ENCODE measurements around the gene KCNAB1.

DNA sequence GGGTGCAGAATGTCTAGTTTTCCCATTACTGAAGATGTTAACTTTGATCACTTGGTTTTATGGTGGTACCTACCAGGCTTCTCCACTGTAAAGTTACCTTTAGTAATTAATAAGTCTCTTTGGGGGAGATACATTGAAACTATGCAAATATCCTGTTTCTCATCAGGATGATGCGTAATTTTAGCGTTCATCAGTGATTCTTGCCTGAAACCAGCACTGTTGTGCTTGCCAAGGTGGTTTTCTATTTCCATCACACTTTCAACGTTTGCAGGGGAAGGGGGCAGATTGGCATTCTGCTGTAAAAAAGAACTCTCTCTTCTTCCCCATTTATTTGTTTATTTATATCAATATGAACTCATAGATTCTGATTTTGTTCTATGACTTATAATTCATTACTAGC lies 373.5 kb downstream of the KCNAB1 start:
- TF ChIP-seq, protein P1, sequence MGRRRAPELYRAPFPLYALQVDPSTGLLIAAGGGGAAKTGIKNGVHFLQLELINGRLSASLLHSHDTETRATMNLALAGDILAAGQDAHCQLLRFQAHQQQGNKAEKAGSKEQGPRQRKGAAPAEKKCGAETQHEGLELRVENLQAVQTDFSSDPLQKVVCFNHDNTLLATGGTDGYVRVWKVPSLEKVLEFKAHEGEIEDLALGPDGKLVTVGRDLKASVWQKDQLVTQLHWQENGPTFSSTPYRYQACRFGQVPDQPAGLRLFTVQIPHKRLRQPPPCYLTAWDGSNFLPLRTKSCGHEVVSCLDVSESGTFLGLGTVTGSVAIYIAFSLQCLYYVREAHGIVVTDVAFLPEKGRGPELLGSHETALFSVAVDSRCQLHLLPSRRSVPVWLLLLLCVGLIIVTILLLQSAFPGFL (CRISPR knock-in tag; IDR thresholded peaks at IDR 0.05; ENCODE audit: borderline replicate concordance), result no peak
- TF ChIP-seq, protein P2, sequence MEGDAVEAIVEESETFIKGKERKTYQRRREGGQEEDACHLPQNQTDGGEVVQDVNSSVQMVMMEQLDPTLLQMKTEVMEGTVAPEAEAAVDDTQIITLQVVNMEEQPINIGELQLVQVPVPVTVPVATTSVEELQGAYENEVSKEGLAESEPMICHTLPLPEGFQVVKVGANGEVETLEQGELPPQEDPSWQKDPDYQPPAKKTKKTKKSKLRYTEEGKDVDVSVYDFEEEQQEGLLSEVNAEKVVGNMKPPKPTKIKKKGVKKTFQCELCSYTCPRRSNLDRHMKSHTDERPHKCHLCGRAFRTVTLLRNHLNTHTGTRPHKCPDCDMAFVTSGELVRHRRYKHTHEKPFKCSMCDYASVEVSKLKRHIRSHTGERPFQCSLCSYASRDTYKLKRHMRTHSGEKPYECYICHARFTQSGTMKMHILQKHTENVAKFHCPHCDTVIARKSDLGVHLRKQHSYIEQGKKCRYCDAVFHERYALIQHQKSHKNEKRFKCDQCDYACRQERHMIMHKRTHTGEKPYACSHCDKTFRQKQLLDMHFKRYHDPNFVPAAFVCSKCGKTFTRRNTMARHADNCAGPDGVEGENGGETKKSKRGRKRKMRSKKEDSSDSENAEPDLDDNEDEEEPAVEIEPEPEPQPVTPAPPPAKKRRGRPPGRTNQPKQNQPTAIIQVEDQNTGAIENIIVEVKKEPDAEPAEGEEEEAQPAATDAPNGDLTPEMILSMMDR (IDR thresholded peaks at IDR 0.05), result no peak
- TF ChIP-seq, protein P3, sequence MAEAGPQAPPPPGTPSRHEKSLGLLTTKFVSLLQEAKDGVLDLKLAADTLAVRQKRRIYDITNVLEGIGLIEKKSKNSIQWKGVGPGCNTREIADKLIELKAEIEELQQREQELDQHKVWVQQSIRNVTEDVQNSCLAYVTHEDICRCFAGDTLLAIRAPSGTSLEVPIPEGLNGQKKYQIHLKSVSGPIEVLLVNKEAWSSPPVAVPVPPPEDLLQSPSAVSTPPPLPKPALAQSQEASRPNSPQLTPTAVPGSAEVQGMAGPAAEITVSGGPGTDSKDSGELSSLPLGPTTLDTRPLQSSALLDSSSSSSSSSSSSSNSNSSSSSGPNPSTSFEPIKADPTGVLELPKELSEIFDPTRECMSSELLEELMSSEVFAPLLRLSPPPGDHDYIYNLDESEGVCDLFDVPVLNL (CRISPR knock-in tag; IDR thresholded peaks at IDR 0.05; ENCODE audit: borderline replicate concordance, low read depth), result no peak
- TF ChIP-seq JUN (CRISPR knock-in tag; IDR thresholded peaks at IDR 0.05), result no peak
- TF ChIP-seq, protein P4, sequence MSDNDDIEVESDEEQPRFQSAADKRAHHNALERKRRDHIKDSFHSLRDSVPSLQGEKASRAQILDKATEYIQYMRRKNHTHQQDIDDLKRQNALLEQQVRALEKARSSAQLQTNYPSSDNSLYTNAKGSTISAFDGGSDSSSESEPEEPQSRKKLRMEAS (CRISPR knock-in tag; IDR thresholded peaks at IDR 0.05), result no peak
- TF ChIP-seq ELF4 (CRISPR knock-in tag; IDR thresholded peaks at IDR 0.05; ENCODE audit: low read depth), result no peak
- TF ChIP-seq, protein P5, sequence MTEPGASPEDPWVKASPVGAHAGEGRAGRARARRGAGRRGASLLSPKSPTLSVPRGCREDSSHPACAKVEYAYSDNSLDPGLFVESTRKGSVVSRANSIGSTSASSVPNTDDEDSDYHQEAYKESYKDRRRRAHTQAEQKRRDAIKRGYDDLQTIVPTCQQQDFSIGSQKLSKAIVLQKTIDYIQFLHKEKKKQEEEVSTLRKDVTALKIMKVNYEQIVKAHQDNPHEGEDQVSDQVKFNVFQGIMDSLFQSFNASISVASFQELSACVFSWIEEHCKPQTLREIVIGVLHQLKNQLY (CRISPR knock-in tag; IDR thresholded peaks at IDR 0.05), result no peak

All from WTC11 (cell line).